Stimulated activated CD8-positive, alpha-beta memory T cell treated with anti-CD3 and anti-CD28 coated beads, Interleukin-12 subunit alpha, Interleukin-12 subunit beta, amount 100 ng/mL, for 1 hour (primary cell): ENCODE measurements around the gene KCNK17.

ENCODE experiments used
- DNase-seq: peaks from one replicate; pipeline ENCODE4 v3.0.0-alpha.2; 2020; ENCODE audit warnings: low read depth

KCNK17 gene

GRCh38 chr6:39335780-39336545 is 21.7 kb upstream of the KCNK17 start:
- DNase-seq: no peak

DNA sequence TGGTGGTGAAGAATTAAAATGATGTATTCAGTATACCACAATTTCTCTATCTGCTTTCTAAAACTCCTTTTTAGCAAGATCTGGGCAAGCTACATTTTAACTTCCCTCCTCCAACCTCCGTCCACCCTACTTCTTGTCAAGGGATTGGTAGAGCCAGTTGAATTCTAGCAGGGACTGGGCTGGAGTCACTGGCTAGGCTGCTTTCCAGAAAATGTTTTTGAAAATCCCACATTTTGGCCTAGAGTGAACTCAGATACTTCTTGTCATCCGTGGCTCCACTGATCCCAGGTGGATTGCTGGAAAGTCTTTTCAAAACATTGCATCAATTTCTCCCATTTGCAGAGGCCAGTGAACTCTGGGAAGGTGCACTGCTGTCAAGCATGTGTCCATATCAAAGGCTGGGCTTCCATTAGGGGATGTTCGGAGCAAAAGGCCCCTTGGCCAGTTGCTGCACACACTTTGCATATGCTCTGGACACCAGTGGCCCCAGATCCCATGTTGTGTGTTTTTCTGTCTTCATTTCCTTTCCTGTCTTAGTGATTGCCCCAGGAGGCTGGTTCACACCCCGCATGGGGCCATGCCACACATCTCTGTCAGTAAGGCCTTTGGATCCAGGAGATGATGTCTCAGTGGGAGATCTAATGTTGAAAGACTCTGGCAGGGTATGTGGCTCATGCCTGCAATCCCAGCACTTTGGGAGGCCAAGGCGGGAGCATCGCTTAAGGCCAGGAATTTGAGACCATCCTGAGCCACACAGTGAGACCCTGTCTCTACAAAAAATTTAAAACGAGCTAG is 19.6 kb upstream of the KCNK17 start:
- DNase-seq: no peak

DNA sequence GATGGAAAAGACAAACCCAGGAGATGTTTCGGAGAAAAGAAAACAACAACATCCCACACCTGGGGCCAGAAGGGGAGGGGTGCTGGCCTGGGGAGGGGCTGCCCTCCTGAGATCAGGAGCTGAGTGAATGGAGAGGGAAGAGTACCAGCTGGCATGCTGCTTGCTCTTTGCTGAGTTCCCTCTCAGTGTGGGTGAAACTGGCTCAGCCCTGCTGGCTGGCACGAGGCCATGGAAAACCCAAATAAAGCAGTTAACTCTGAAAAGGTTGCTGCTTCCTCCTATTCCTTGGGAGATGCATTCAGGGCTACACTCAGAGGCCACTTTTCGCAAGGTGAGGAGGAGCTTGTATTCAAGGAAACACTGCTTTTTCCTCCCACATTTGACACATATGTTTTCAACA is 16.3 kb upstream of the KCNK17 start:
- no peak for DNase-seq

- no peak for DNase-seq
Observed at GRCh38 chr6:39330057-39330456, 15.8 kb upstream of the KCNK17 start.

DNA sequence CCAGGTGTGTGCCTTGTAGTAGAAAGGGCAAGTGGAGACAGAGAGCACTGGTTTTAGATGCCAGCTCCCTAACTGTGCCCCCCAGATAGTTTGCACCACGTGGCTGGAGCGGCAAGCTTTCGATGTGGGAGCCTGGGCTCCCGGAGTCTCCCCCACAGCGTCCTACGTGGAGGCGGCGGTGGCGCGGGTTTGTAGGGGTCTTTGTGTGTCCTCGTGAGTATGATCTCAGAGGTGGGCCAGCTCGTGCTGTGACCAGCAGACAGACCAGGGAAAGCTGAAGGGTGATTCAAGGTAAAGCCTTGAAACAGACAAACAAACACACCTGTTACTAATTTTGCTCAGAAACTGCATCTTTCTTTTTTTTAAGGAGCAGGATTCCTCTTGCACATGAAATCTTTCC is 13.8 kb upstream of the KCNK17 start:
- no peak for DNase-seq

DNA sequence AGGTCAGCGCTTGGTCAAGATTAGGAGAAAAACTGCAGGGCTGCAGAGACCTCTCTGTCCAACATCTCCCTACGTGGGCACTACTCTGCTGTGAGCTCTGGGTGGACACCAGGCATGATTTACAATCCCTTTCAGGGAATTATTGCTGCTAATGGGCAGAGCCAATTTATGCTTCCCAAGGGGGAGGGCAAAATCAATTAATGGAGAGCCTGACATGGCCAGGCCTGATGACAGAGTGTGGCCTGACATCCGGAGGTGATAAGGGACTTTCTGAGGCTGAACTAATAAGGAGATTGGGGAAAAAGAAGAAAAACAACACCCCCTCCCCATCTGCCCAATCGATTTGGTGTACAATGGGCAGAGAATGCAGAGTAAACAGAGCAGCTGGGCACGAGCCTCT is 13.3 kb upstream of the KCNK17 start:
- no peak for DNase-seq

DNA sequence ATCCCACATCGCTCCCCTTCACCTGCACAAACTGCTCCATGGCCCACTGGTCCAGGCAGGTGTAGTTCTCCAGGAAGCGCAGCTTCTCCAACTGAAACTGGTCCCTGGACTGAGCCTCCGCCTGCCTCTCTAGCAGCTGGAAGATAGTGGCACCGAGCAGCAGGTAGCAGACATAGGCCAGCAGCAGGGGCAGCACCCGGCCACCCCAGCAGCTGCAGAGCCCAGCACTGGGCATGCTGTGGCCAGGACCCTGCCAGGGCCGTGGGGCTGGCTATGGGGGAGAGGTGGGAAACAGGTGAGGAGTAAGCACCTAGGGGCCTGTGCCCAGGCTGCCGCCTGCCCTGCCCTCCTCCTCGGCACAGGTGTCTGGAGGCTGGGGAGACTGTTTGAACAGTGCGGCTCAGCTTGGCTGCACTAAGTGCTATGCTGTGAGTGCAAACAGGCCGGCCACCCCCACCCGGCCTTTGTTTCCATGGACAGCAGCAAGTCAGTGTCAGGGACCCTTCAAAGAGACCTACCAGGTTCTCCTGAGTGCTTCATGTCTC is 8.2 kb upstream of the KCNK17 start, which contains the start of gene KCNK16:
KCNK16 (minus strand) TSS at position 397 of the 545 bp plus-strand sequence; CDS start at position 235, 162 bp downstream.
- no peak for DNase-seq

DNA sequence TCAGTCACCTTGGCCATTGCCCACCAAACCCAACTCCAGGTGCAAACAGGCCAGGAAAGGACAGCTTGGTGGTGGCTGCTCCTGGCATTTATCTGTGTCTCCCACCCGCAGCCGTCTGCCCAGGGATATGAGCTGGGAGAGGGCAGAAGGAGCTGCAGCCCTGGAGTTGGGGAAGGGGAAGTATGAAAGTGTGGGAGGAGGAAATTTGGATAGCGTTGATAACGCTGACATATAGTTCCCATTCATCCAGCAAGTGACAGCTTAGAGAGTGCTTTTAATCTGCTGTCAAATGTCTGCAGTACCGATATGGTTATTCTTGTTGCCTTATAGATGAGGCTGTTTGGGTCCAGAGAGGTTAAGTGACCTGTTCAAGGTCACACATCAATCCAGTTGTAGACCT is 7.5 kb upstream of the KCNK17 start:
- no peak for DNase-seq

GRCh38 chr6:39320363-39320984 is 6.3 kb upstream of the KCNK17 start:
- no peak for DNase-seq

- DNase-seq: no peak
Observed at GRCh38 chr6:39319621-39320362, 5.6 kb upstream of the KCNK17 start.

- no peak for DNase-seq
Observed at GRCh38 chr6:39317256-39317655, 3.0 kb upstream of the KCNK17 start.

DNA sequence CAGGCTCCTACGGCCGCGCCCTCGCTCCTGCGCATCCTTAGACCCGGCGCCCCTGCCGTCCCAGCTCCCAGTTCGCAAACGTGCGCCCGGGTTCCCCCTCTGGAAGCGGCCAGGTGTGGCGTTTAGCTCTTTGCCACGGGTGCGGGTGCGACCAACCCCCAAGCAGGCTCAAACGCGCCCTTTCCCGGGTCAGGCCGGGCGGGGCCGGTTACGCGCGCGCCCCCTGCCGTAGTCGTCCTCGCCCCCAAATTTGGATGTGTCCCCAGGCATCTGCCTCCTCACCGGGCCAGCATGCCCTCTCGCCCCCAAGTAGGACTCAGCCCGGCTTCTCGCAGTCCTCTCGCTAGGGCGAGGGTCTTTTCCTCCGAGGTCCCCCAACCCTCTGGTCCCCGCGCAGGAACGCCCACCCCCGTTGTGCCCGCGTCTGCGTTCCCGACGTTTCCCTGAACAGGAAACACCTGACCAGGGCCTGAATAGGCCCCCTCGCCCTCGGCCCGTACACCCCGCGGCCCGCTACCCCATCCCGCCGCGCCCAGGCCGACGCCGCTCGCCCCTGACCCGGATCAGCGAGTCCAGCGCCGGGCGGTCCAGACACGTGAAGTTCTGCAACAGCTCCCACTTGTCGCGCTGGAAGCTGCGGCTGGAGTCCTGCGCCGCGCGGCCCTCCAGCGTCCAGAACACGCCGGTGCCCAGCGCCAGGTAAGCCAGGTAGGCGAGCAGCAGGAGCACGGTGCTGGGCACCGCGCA is 520 bp downstream of the KCNK17 start:
- no peak for DNase-seq

DNA sequence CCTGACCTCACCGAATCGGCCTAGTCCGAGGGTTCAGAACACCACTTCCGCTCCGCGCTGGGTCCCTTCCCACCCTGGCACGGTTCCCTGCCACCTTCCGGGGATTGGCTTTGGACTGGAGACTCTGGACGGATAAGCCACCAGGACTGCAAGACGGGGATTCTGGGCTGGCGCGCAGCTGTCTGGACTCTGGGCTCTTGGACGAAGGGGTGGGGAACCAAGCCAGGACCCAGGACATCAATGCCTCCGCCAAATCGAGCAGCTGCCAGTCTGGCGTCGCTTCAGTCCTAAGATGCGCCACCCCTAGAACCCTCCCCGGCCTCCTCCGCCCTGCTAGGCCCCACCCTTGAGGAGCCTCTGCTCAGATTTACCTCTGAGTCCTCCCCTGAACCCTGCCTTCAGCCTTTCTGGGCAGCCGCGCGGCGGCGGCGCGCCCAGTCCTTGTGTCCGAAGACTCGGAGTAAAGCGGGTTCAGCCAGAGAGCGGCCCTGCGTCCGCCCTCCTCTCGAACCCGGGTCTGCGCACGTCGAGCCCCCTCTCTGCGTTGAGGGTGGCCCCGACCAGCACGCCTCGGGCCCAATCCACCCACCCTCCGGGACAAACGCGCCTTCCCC is 1.2 kb downstream of the KCNK17 start:
- no peak for DNase-seq

DNA sequence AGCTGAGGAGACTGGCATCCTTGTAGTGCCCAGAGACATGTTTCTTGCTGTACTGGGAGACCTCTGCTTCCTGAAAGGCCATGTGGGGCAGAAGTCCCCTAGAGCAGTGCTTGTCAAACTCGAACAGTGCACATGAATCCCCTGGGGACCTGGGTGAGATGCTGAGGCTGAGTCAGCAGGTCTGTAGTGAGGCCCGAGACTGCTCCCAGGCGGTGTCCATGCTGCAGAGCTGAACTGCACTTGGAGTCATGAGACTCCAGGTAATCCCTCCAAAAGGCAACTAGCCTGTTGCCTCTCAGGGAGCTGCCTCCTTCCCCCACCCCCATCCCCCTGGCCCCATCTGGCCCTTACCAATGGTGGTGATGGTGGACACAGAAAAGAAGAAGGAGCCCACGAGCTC is 3.7 kb downstream of the KCNK17 start:
- DNase-seq: no peak

DNA sequence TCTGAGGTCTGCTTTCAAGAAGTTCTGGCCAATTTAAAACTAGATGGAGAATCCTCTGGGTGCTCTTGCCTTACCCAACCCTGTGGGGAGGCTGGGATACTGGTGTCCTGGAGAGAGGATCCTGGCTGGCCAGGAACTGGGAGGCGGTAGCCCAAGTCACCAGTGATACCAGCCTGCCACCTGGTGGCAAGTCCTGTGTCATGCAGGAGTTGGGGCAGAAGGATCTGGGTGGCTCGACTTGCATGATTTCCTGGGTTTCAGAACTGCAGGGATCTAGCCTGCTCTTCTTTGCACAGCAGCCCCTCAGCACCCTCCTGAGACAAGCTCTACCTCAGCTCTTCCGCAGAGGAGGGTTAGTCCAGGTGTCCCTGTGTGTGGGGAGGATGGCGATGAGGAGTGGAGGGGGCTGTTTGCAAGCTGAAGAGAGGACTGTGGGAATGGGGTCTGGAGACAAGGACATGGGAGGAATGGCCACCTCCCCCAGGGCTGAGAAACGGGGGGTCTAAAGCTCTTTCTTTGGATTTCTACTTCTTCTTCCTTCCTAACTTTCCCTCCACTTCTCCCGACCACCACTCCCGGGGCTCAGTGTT is 4.2 kb downstream of the KCNK17 start:
- peak; percentile 19 for DNase-seq

GRCh38 chr6:39307462-39307861 is 6.8 kb downstream of the KCNK17 start:
- no peak for DNase-seq

DNA sequence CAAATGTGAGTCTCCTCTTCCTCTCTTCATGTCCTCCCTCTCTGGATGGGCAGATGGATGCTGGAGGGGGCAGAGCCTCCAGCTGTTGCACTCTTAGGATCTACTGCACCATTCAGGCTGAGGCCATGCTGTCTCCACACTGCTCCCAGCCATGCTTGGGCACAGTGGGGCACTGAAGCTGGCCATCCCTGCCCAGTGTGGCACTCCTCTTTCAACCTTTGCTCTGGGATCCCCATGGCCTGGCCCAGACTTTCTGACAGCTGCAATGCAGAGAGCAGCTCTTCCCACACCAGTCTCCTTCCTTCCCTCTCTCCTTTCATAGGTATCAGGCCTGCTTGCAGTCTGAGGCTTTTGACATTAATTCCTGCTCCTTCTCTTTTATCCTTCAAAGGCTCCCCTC is 9.3 kb downstream of the KCNK17 start:
- DNase-seq: no peak

GRCh38 chr6:39303425-39304153 is 10.6 kb downstream of the KCNK17 start:
- DNase-seq: no peak

DNA sequence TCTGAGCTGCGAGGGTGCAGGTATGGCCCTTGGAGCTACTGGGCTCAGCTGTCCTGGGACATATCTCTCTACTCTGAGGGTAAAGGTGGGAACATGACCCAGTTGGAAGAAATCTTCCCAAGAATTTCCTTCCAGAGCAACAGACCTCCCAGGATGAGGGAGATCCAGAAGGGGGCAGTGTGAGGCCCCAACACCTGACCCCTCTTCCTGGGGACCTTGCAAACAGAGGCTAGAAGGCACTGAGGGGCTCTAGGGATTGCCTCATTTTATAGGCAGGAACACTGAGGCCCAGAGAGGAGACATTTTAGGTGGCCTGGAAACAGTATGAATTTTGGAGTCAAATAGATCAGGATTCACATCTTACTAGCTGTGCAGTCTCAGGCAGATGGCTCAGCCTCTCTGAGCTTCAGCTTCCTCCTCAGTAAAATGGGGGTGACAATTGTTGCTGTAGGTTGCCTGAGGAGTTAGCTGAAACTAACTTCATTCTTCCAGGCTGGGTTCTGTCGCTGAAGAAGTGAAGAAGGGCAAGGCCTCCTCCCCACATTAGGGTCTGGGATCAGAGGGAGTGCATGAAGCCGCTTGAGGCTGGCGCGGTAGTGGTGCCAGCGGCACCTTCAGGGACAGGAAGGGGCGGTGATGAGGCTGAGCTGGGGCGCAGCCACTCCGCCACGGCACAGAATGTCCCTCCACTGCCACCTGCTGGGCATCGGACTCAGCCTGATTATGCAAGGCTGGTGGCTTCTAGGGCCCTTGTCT is 11.4 kb downstream of the KCNK17 start:
- peak; percentile 76 for DNase-seq
